Activated CD8-positive, alpha-beta memory T cell treated with anti-CD3 and anti-CD28 coated beads, Interleukin-2, amount 50 U/mL, for 1 hour (primary cell): ENCODE data around the gene TANC1.
"Not testable (repeated sequence)": the region's sequence is repeated elsewhere in the genome, so short reads cannot be mapped to it uniquely, and the experiment has no call there.

Experiments used
- DNase-seq: peaks from one replicate; pipeline ENCODE4 v3.0.0-alpha.2; 2020; ENCODE audit errors: extremely low read depth

Gene TANC1

DNA sequence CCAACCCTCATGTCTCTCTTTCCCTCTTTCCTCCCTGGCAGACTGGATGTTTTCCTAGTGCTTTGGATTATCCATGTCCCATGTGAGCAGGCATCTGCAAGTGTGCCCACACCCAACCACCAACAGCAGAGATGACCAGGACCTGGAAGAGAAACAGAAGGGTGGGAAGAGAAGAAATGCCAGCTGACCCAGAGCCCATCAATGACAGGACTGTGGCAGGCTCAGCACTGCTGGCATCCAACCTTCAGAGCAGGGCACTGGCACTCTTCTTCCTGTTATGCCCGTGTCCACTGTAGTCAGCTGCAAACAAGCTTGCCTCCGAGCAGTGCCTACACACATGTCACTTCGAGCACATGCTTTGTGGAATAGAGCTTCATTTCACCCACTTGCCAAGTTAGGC, 121.1 kb downstream of the TANC1 start:
- DNase-seq = no peak

DNA sequence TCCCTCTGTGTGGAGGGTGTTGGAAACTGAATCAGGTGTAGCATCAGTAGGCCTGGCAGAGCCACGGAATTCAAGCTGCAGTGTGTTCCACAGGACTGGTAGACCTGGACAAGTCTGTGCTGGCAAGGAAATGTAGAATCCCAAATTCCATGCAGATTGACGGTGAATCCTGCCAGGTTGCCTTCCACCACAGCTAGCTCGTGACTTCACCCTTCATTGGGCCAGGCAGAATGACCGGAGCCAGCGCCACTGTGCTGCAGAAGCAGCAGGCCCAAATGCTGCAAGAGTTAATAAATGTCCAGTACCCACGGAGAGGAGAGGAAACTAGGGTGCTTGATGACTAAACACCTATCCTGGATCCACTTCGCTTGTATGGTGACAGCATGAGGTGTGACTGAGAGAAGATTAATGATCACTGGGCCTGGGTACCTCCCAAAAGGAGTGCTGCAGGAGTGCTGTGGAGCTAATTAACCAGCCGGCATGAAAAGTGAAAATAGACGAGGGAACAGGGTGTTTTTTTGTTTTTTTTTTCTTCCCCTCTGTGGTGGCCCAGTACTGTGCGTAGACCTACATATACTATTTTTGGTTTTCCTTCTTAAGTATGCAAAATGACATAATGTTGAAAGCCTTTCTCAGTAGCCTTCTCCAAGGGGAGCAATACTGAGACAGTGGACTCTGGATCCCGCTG, 122.2 kb downstream of the TANC1 start:
- no peak for DNase-seq

DNA sequence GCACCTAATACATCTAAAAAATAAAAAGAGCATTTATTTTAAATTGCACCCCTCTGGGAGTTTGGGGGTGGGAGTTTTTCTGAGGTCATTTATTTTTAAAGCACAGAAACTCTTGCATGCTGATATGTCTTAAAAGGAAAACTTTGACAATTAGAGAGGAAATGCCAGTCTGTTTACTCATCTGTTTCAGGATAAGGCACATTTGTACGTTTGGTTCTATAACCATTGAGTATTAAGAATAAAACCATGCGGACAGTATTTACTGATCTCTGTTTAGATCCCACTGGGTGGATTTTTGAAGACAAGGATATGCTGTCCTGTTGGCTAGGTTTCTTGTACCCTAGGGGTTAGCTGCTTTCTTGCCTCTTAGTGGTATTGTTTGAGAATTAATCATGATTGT, 122.9 kb downstream of the TANC1 start:
- DNase-seq = no peak

DNA sequence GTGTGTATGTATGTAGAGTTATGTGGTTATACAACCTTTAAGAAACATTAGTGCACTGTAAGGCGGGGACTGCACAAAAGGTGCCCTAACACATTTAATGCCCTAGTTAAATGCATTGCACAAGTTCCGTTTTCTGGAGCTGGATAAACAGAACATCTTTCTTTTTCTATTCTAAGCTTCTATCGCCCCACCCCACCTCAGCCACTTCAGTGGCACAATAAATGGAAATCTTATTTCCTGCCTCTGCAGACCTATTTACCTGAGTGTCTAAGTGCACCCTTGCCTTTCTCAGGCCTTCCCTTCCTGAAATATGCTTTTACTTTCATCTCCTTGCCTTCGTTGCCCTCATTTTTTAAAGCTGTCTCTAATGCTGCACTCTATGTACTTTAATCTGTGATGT, 123.5 kb downstream of the TANC1 start:
- DNase-seq = no peak

DNA sequence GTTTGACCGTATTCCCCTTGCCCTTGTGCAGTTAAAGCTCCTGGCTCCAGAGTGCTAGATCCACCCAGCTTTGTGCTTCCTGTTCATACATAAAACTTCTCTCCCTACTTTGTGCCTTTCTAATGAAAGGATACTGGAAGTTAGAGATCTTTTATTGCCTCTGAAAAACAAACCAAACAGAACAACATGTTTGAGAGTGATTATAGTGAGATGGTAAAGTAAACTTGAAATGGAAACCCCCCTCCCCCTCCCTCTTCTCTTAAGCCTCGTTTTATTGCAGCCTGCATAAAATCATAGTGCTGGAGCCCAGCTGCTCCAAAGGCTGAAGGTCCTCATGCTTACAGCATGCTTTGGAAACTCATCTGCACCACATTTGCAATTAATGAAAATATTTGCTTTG, 125.1 kb downstream of the TANC1 start:
- DNase-seq = no peak

DNA sequence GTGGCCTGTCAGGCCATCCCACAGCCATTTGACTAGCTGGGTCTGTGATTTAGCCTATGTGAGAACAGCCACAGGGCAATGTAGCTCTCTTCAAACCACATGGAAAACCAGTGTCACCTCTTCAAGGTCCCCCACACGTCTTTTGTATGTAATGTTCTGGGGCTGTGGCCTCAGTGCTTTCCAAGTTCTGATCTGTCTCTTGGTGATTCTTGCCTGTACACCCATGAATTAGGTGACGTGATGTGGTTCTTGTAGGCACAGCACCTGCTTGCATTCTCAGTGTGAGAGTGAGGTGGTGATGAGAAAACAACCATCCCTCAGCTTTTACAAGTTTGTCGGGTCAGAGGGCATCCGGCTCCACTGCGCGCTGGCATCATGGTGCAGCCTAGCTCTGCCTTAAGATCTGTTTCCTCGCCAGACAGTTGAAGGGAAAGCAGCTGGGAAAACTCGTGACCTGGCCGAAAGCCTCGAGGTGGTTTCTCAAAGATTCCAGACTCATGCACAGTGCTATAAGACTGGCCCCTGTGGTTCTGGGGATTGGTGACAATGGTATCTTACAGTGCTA, 125.8 kb downstream of the TANC1 start:
- no peak for DNase-seq

DNA sequence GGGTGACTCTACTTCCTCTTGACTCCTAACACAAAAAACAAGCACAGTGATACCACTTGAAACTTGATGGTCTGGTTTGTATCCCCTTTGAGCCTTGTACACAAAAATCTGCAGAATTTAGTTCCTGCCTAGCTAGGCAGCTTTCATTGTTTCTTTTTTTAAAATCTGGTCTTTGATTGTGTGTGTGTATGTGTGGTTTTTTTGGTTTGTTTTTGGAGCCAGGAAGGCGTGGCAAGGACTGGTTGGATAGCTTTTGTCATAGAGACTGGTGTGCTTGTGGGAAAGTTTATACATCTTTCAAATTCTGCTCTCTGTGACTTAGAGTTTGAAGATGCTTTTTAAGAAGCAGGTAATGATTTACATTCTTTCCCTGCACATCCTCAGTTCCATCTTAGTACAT, 127.4 kb downstream of the TANC1 start:
- no peak for DNase-seq

DNA sequence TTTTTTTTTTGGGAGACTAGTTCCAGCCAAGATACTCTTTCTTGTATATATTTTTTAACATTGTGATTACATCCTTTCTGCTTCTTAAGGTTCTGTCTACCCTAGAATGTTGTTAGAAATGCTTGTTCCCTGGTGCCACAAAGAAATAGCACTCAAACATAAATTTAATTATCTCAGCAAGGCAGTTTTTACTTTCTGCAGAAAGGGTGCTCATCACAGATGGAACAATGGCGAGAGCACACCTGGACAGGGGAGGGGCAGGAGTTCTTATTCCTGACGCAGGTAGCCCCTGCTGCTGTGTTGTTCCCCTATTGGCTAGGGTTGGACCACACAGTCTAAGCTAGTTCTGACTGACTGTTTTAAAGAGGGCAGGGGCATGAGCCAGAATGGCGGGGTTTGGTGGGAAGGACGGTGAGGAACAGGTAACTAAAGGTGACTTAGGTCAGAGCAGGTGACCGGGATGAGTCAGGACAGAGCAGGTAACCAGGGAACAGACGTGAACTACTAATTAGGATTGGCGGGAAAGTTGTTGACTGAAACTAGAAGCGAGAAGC, 127.9 kb downstream of the TANC1 start:
- not testable (repeated sequence) for DNase-seq

DNA sequence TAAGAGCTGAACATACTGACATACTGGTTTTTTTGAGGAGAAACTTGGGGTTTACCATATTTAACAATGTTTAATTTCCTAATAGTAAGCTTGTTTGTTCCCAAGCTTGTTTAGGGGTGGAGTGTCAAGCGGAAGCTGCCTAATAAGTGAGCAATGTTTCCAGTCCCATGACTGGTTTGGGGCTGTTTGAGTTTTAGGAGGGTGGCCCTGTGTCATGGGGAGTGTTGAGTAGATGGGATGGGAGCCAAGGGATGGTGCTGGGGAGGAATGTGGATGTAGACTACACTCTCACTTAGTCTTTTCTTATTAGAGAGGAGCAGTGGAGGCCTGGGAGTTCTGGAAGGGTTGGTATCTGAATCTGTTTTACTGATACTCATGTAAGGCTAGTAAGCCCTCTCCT, 128.5 kb downstream of the TANC1 start:
- DNase-seq = no peak

DNA sequence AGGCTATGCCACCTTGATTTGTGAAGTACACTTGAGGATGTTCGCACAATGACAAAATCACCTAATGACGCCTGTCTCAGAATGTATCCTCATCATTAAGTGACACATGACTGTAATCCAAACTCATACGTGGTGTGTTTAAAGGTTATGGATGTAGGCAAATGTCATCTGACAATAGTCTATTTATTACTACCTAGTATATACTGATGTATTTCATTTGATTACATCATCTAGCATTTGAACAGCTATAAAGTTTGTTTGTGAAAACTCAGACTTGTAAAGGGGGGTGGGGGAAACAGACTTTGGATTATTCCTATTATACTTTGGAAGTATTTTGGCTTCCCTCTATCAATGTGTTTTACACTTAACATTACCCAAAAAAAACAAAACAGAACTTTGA, 129.9 kb downstream of the TANC1 start:
- DNase-seq = no peak

DNA sequence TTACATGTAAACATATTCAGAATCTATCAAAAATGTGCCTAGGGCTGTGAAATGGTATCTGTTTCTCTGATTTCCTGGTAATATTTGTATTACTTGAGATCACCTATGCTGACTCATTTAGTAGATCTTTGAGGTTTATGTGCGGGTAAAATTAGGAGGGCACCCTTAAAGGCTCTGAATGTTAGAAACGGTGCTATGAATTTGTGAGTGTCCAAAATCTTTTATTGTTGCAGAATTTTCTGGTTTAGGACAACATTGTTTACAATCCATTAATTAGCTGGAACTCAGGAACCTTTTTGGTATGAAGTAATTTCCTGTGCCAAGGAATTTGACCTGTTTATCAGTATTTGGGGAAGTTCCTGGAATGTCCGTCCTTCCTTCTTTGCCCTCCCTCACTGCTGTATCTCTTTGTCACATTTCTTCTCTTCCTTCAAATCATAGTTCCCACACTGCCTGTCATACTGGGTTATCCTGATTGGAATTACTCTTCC, 130.5 kb downstream of the TANC1 start:
- no peak for DNase-seq

DNA sequence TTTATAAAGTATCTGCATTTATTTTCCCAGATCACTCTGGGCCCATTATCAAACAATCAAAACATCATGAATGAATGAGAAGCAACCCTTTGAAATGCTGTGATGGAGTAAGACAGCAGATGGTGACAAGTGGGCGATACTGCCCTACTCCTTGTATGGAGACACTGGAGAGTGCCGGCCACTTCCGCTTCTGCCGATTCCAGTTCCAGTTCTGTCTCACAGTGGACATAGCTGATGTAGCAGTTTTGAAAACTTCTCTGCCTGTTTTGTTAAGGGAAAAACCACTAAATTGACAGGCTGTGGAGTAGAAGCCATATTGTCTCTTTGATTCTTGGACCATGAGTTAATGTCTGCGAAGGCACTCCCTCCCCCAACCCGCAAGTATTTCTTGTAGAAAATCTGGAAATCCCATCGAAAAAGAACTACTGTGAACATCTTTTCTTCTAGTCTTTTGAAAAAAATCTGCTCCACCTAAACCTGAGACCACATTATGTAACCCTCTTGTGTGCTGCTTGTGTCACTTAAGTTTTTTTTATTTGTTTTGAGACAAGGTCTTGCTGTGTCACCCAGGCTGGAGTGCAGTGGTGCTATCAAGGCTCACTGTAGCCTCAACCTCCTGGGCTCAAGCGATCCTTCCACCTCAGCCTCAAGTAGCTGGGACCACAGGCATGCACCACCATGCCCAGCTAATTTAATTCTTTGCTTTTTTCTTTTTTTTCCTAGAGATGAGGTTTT, 133.5 kb downstream of the TANC1 start:
- no peak for DNase-seq

DNA sequence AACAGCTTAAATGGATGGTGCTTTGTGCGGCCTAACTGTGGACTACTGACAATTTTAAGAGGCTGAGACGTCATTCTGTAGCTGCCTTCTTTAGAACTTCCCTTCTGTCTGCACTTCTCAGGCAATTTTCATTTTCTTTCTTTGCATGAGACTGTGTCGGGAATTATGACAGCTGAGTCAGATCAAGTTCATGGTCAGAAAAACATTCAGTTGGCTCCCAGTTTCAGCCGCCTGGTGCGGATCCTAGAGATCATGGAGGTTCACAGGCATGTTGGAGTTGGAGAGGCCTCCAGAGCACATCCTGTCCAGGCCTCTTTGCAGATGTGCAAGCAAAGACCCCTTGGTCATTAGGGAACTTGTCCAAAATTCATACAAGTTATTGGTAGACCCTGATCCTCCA, 135.0 kb downstream of the TANC1 start:
- DNase-seq = no peak

DNA sequence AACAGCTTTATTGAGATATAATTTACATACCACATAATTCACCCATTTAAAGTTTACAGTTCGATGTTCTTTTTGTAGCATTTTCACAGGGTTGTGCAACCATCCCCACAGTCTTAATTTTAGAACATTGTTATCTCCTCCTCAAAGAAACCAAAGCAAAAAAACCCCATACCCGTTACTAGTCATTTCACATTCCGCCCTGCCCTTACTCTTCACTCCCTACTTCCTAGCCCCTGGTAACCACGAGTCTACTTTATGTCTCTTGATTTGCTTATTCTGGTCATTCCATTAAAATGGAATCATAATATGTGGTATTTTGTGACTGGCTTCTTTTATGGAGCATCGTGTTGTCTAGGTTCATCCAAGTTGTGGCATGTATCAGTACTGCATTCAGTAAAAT, 137.7 kb downstream of the TANC1 start:
- DNase-seq = no peak

DNA sequence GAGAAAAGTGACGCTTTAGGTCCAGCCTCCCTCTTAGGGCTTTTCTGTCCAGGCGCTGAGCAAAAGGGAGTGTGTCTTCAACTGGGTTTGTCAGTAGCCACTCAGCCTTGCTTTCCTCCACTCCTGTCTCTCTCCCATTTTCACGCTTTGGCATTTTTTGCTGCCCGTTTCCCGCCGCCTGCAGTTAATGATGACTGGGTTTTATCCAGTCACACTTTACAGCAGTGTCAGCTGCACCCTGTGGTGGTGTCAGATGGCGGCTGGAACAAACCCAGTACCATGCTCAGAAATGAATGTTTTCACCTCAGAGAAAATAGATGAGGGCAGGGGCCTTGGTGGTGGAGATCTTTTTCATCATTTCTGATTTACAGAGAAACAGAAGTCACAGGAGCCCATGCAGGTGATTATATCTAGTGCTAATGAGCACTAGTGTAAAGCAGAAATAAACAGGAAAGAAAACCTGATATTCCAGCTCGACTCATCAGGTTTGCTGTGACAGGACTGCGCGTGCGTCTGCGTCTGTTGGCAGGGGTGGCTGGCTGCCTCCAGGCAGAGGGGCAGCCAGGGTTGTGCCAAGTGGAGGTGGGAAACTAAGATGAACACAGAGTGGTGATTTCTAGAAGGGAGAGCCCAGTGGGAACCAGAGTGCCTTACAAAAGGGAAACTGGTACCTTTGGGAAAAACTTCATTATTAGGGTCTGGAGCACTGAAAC, 139.9 kb downstream of the TANC1 start:
- no peak for DNase-seq

DNA sequence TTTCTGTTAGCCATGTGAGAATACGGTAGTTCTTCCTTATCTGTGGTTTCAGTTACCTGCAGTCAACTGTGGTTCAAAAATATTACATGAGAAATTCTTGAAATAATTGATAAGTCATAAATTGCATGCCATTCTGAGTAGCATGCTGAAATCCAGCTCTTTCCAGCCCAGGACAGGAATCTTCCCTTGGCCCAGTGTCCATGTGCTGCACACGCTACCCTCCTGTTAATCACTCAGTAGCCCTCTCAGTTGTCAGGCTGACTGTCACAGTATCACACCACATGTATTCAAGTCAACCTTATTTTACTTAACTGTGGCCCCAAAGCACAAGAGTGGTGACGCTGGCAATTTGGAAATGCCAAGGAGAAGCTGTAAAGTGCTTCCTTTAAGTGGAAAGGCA, 141.1 kb downstream of the TANC1 start:
- DNase-seq = no peak

DNA sequence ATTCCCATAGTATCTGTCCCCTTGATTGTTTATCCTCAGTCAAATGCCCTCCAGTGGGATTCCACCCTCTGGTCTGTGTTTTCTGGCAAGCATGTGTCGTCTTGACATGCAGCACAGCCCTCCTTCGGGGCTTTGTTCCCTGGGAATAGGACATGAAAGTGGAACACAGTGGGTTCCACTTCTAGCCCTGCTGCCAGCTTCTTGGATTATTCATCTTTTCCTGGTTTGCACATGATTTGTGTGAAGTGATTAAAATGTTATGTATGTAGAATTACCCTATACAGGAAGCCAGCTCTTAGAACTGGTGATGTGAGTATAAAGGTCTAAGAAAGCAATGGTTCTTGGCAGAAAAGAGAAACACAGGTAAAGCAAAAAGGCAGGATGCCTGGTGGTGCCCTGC, 142.3 kb downstream of the TANC1 start:
- DNase-seq = no peak

DNA sequence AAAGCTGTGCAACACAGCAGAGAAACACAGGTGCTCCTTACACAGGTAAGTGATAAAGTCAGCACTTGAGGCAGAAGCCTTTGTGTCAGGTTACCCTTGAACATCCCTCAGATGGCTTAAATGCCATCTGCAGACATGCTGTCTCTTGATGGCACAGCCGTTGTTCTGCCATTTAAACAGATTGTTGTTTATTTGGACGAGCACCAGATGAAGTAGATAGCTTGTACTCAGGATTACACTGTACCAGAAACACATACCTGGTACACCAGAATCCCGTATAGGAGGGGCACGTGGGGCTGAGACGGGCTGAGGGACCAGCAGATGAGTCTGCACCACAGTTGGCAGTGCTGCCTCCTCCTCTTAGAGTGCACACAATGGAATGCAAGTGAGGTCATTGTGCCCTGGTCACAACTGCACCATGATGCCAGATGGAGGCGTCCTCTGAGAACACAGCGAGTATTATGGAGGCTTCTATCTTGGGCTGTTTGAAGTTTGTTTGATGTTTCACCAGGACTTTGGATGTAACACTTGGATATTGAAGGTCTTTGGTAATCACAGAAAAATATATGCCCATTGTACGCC, 143.0 kb downstream of the TANC1 start:
- no peak for DNase-seq

DNA sequence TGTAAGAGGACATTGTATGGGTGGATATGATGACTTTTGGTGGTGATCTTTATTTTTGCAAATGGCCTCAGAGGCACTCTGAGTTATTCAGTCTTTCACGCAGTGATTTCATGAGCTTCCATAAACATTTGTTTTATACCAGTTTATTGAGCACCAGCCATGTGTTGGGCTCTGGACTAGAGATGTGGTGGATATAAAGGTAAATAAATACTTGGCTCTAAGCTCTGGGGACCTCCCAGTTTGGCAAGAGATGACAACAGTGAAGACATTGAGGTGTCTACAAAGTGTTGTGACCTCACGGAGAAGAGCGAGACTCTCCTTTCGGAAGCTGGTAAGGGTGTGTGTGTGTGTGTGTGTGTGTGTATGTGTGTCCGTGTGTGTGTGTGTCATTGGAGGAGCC, 146.4 kb downstream of the TANC1 start:
- DNase-seq = no peak

DNA sequence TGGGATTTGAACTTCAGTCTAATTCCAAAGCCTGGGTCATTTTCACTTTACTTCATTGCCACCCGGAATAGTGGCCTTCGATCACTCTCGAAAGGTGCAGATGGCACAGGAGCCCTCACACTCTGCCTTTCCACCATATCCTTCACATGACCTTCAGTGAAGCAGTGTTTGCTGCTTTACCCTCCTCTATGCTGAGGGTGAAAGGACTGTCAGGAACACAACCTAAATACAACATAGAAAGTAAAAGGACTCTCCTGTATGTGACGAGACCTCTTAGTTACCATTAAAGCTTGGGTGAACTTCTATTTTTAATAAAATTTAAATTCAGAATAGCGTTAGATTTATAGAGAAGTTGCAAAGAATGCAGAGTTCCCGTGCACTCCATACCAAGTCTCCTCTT, 148.5 kb downstream of the TANC1 start:
- no peak for DNase-seq

DNA sequence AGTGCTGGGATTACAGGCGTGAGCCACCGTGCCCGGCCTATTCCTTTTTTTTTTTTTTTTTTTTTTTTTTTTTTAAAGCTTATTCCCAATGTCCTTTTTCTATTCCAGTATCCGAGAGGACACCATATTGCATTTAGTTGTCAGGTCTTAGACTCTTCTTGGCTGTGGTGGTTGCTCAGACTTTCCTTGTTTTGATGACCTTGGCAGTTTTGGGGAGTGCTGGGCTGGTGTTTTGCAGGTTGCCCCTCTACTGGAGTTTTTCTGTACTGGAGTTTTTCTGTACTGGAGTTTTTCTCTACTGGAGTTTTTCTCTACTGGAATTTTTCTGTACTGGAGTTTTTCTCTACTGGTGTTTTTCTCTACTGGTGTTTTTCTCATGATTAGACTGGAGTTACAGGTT, 149.2 kb downstream of the TANC1 start:
- DNase-seq = no peak
